ENCODE data around the gene AQP12B.

AQP12B gene

GRCh38 chr2:240642061-240642805, 40.5 kb downstream of the AQP12B start:
- no peak for TF ChIP-seq CTCF (IDR thresholded peaks at IDR 0.05)

GRCh38 chr2:240640939-240641338, 41.7 kb downstream of the AQP12B start:
- TF ChIP-seq CTCF (IDR thresholded peaks at IDR 0.05), result peak; percentile 49

- TF ChIP-seq CTCF (IDR thresholded peaks at IDR 0.05), result no peak
Measured at GRCh38 chr2:240639566-240639965, 43.1 kb downstream of the AQP12B start.

- TF ChIP-seq CTCF (IDR thresholded peaks at IDR 0.05), result no peak
Measured at GRCh38 chr2:240638512-240639160, 44.0 kb downstream of the AQP12B start.

GRCh38 chr2:240637901-240638345, 44.8 kb downstream of the AQP12B start:
- TF ChIP-seq CTCF (IDR thresholded peaks at IDR 0.05), result no peak

- TF ChIP-seq CTCF (IDR thresholded peaks at IDR 0.05), result no peak
Measured at GRCh38 chr2:240637116-240637900, 45.4 kb downstream of the AQP12B start.

DNA sequence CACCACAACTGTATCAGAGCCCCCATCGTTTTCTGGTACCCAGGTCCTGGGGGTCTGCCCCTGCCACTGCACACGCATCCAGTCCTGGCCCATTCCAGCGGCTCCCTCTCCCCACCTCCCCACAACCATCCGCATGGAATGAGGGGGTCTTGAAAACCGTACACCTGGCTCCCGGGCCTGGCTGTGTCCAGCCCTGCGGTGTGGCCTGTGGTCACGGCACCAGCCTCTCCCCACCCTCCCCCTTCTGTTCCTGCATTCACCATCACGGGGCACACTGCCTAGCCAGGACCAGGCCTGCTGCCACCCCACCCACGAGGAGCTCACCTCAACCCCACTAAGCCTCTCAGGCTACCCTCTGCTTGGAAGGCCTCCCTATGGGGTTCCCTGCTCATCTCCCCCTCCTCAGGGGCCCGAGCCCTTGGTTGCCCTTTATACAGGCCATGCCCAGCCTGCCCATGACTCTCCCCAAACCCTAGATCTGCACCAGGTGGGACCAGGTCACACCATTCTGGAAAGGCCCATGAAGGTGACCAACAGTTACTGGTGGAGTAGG, 46.0 kb downstream of the AQP12B start:
- TF ChIP-seq CTCF (IDR thresholded peaks at IDR 0.05), result no peak

Measured in LNCAP (cell line).